Kidney epithelial cell (primary cell): ENCODE results near the gene DDC. TPM values are rescaled to one million over a fixed set of nuclear protein-coding genes. Genes with fewer than 3 reads are reported as not detected.
"Not testable (repeated sequence)": the region's sequence is repeated elsewhere in the genome, so short reads cannot be mapped to it uniquely, and the experiment has no call there.

Experiments
- DNase-seq: peaks from one replicate; pipeline ENCODE4 v3.0.0-alpha.2; 2010; ENCODE audit warnings: low read depth
- H3K27me3 ChIP-seq: 2 replicates; pipeline ENCODE4 v1.6.0; 2011; ENCODE audit warnings: low read length; ENCODE audit not compliant: control insufficient read depth, insufficient read depth
- H3K36me3 ChIP-seq: 2 replicates; pipeline ENCODE4 v1.5.1; 2011; ENCODE audit warnings: low read length; ENCODE audit not compliant: control insufficient read depth, insufficient read depth
- H3K4me3 ChIP-seq: 2 replicates; pipeline ENCODE4 v1.5.1; 2011; ENCODE audit warnings: low read depth, mild to moderate bottlenecking, control low read depth, low read length
- total RNA-seq: library from RNA; depleted of rRNA; stranded (reverse); fragments of >200 nt; gene quantifications from 2 replicates; pipeline ENCODE4 v1.2.3, GENCODE V29; 2015
- TF ChIP-seq, protein P1 (sequence below): IDR thresholded peaks from 2 replicates; pipeline ENCODE4 v1.5.1; 2011; ENCODE audit warnings: mild to moderate bottlenecking, moderate library complexity, low read length, control low read depth, inconsistent platforms; ENCODE audit not compliant: insufficient read depth, poor library complexity, severe bottlenecking

DDC gene
- total RNA-seq, 1 donor from 2014 or later = not detected

- no peak for DNase-seq
- Histone ChIP-seq H3K4me3 (no peak overlapping the region), H3K36me3 (no peaks in the 10 kb centered on the region), H3K27me3 (no peaks in the 10 kb centered on the region)
- TF ChIP-seq, protein P1, sequence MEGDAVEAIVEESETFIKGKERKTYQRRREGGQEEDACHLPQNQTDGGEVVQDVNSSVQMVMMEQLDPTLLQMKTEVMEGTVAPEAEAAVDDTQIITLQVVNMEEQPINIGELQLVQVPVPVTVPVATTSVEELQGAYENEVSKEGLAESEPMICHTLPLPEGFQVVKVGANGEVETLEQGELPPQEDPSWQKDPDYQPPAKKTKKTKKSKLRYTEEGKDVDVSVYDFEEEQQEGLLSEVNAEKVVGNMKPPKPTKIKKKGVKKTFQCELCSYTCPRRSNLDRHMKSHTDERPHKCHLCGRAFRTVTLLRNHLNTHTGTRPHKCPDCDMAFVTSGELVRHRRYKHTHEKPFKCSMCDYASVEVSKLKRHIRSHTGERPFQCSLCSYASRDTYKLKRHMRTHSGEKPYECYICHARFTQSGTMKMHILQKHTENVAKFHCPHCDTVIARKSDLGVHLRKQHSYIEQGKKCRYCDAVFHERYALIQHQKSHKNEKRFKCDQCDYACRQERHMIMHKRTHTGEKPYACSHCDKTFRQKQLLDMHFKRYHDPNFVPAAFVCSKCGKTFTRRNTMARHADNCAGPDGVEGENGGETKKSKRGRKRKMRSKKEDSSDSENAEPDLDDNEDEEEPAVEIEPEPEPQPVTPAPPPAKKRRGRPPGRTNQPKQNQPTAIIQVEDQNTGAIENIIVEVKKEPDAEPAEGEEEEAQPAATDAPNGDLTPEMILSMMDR = no peak
Measured at GRCh38 chr7:50530766-50531165, 34.4 kb downstream of the DDC start.

- Histone ChIP-seq H3K36me3 (no peaks in the 10 kb centered on the region), H3K4me3 (no peak overlapping the region), H3K27me3 (no peaks in the 10 kb centered on the region)
- DNase-seq = no peak
- TF ChIP-seq, protein P1 = no peak
Measured at GRCh38 chr7:50529093-50529862, 35.9 kb downstream of the DDC start.

DNA sequence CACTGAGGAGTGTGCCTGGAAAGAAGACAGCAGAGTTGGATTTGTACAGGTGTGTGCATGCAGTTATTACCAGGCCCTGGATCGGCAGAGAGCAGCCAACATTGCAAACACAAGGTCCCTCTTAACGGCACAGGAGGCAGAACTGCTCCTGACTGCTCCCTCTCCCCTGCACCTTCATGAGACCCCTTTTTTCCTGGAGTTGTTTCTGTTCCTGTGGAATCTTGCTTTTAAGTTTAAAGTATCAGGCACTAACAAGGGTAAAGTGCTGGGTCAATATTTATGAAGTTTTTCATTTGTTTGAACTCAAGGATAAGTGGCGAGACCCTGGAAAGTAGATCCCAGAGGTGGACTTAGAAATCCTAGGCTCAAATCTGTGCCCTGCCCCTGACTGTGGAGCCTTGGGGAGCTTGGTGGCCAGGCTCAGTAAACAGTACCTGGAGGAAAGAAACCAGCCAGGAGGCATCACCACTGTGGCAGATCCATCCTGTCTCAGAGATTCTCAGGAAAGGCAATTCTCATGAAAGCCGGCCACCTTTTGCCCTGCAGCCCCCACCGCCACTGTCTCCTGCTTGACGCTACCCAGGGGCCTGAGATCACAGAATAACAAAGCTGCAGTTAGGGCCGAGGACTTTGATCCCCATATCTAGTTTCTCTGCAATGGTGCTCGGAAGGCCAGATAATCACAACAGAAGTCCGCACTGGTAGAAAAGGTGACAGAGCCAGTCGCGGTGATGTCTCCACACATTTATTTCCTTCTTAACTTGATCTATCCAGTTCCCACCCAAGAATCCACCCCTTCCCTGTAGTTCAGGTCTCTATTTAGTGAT, 36.7 kb downstream of the DDC start:
- no peaks in the 10 kb centered on the region for H3K36me3 ChIP-seq
- H3K4me3 ChIP-seq = no peak overlapping the region
- TF ChIP-seq, protein P1 = no peak
- H3K27me3 ChIP-seq = no peaks in the 10 kb centered on the region
- DNase-seq = no peak

DNA sequence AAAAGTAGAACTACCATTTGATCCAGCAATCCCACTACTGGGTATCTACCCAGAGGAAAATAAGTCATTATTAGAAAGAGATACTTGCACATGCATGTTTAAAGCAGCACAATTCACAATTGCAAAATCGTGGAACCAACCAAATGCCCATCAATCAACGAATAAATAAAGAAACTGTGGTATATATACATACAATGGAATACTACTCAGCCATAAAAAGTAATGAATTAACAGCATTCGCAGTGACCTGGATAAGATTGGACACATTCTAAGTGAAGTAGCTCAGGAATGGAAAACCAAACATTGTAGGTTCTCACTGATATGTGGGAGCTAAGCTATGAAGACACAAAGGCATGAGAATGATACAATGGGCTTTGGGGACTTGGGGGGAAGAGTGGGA, 45.9 kb downstream of the DDC start:
- DNase-seq, H3K36me3 ChIP-seq, H3K4me3 ChIP-seq, H3K27me3 ChIP-seq: not testable (repeated sequence)

- no peaks in the 10 kb centered on the region for H3K27me3 ChIP-seq
- no peaks in the 10 kb centered on the region for H3K36me3 ChIP-seq
- no peak overlapping the region for H3K4me3 ChIP-seq
- DNase-seq = no peak
- TF ChIP-seq, protein P1 = no peak
Measured at GRCh38 chr7:50513166-50513871, 51.9 kb downstream of the DDC start.

- no peaks in the 10 kb centered on the region for H3K27me3 ChIP-seq
- TF ChIP-seq, protein P1 = no peak
- H3K36me3 ChIP-seq = no peaks in the 10 kb centered on the region
- no peak for DNase-seq
- no peak overlapping the region for H3K4me3 ChIP-seq
Measured at GRCh38 chr7:50512384-50512783, 52.8 kb downstream of the DDC start.
